HepG2 (cell line): ENCODE measurements around the gene TRIM3. TPM values are rescaled to one million over a fixed set of nuclear protein-coding genes. Genes with fewer than 3 reads are reported as not detected.

Experiments used
- CHD2 ChIP-seq: IDR thresholded peaks from 2 replicates; pipeline ENCODE4 v1.6.1; 2011; ENCODE audit warnings: low read depth, low read length, improper control_type of control experiment
- CREM ChIP-seq, 2 experiments: sonication (generic) in 1 of 2; formaldehyde crosslinking in 1 of 2; IDR thresholded peaks; 2 replicates each; pipeline versions ENCODE4 v1.4.0 to v1.6.1; 2016 to 2020; ENCODE audit warnings: antibody characterized with exemption in 1 of 2, mild to moderate bottlenecking in 1 of 2, missing genetic modification reagents in 1 of 2
- HCFC1 ChIP-seq: fragments of 150-350 bp; IDR thresholded peaks from 2 replicates; pipeline ENCODE4 v1.6.1; 2014; ENCODE audit warnings: low read depth, low read length
- HNRNPUL1 ChIP-seq: fragments of 200-400 bp; formaldehyde crosslinking; IDR thresholded peaks from 2 replicates; pipeline ENCODE4 v1.6.1; 2017; ENCODE audit warnings: low read depth, mild to moderate bottlenecking, low read length, moderate library complexity
- HOXA9 ChIP-seq: sonication (generic); formaldehyde crosslinking; IDR thresholded peaks from 2 replicates; pipeline ENCODE4 v1.8.1; 2022; ENCODE audit warnings: missing genetic modification reagents, mild to moderate bottlenecking, moderate library complexity, borderline replicate concordance
- KLF11 ChIP-seq: IDR thresholded peaks from 2 replicates; pipeline ENCODE4 v1.6.1; 2016; ENCODE audit warnings: missing compliant biosample characterization
- MYNN ChIP-seq: sonication (generic); formaldehyde crosslinking; IDR thresholded peaks from 2 replicates; pipeline ENCODE4 v1.4.0; 2020; ENCODE audit warnings: mild to moderate bottlenecking, low read depth, missing genetic modification reagents
- NFRKB ChIP-seq: fragments of 450-650 bp; IDR thresholded peaks from 2 replicates; pipeline ENCODE4 v1.6.1; 2017
- NFYC ChIP-seq: IDR thresholded peaks from 2 replicates; pipeline ENCODE4 v1.6.1; 2016; ENCODE audit warnings: missing genetic modification reagents, missing compliant biosample characterization
- TCF12 ChIP-seq, 2 experiments: fragments of 450-650 bp in 1 of 2; sonication (generic) in 1 of 2; formaldehyde crosslinking in 1 of 2; IDR thresholded peaks; 2 replicates each; pipeline versions ENCODE4 v1.6.1 to v1.8.0; 2017 to 2022; ENCODE audit warnings: antibody characterized with exemption in 1 of 2, mild to moderate bottlenecking in 1 of 2, missing genetic modification reagents in 1 of 2, moderate library complexity in 1 of 2
- TCF7 ChIP-seq: sonication (generic); IDR thresholded peaks from 2 replicates; pipeline ENCODE4 v1.6.1; 2016; ENCODE audit warnings: antibody characterized with exemption, low read depth
- ZFP36L1 ChIP-seq: sonication (generic); formaldehyde crosslinking; IDR thresholded peaks from 2 replicates; pipeline ENCODE4 v1.8.0; 2022; ENCODE audit warnings: mild to moderate bottlenecking, missing genetic modification reagents, moderate library complexity
- ZMAT5 ChIP-seq: sonication (generic); formaldehyde crosslinking; IDR thresholded peaks from 2 replicates; pipeline ENCODE4 v1.5.0; 2020; ENCODE audit warnings: mild to moderate bottlenecking, low read depth, missing genetic modification reagents, borderline replicate concordance
- ZMYM4 ChIP-seq: sonication (generic); formaldehyde crosslinking; IDR thresholded peaks from 2 replicates; pipeline ENCODE4 v1.8.1; 2023; ENCODE audit warnings: mild to moderate bottlenecking, missing genetic modification reagents
- ZNF10 ChIP-seq: sonication (generic); formaldehyde crosslinking; IDR thresholded peaks from 2 replicates; pipeline ENCODE4 v1.4.0; 2020; ENCODE audit warnings: mild to moderate bottlenecking, low read depth, missing genetic modification reagents, borderline replicate concordance
- ZNF138 ChIP-seq: sonication (generic); formaldehyde crosslinking; IDR thresholded peaks from 2 replicates; pipeline ENCODE4 v1.5.0; 2020; ENCODE audit warnings: mild to moderate bottlenecking, low read depth, missing genetic modification reagents
- ZNF18 ChIP-seq: sonication (generic); formaldehyde crosslinking; IDR thresholded peaks from 2 replicates; pipeline ENCODE4 v1.8.0; 2022; ENCODE audit warnings: mild to moderate bottlenecking, missing genetic modification reagents; ENCODE audit not compliant: insufficient replicate concordance
- ZNF318 ChIP-seq: sonication (generic); formaldehyde crosslinking; IDR thresholded peaks from 2 replicates; pipeline ENCODE4 v1.4.0; 2020; ENCODE audit warnings: mild to moderate bottlenecking, missing genetic modification reagents
- ZNF33B ChIP-seq: sonication (generic); formaldehyde crosslinking; IDR thresholded peaks from 2 replicates; pipeline ENCODE4 v1.5.1; 2020; ENCODE audit warnings: mild to moderate bottlenecking, missing genetic modification reagents
- ZNF776 ChIP-seq: sonication (generic); formaldehyde crosslinking; IDR thresholded peaks from 2 replicates; pipeline ENCODE4 v1.4.0; 2020; ENCODE audit warnings: mild to moderate bottlenecking, missing genetic modification reagents
- ZNF883 ChIP-seq: sonication (generic); formaldehyde crosslinking; IDR thresholded peaks from 2 replicates; pipeline ENCODE4 v1.5.1; 2020; ENCODE audit warnings: mild to moderate bottlenecking, missing genetic modification reagents; ENCODE audit errors: not compliant biosample characterization
- polyA plus RNA-seq, 8 experiments: library from polyadenylated mRNA; depleted of rRNA in 3 of 8; stranded (reverse) in 7 of 8; unstranded in 1 of 8; fragments of >200 nt; fragmentation: Illumina TruSeq in 4 of 8; extraction: Trizol in 4 of 8; gene quantifications; 2 replicates each; pipeline versions ENCODE4 v1.2.1 to v1.2.3, GENCODE V29; 2011 to 2016; ENCODE audit warnings: low read depth in 4 of 8, missing spikeins in 1 of 8, mixed read lengths in 1 of 8; ENCODE audit not compliant: insufficient read depth in 1 of 8
- total RNA-seq, 5 experiments: library from RNA; depleted of rRNA; stranded (reverse); fragments of >200 nt; fragmentation: Illumina TruSeq; extraction: Trizol; gene quantifications; 2 replicates each; pipeline ENCODE4 v1.2.3, GENCODE V29; 2016; ENCODE audit warnings: low read depth in 1 of 5

The TRIM3 gene
- total and polyA plus RNA-seq, 2 of the 13 experiments (the other 11 are each of a cell fraction or from before 2014, with no cell fraction given): 3.6 to 6.3 TPM

- TF ChIP-seq TCF12 (IDR thresholded peaks at IDR 0.05) (no peak), TCF12 (CRISPR knock-in tag; IDR thresholded peaks at IDR 0.05) (no peak), ZNF776 (no peak), MYNN (CRISPR knock-in tag) (no peak), ZNF883 (no peak), ZMAT5 (CRISPR knock-in tag) (no peak), ZNF318 (CRISPR knock-in tag) (no peak), HNRNPUL1 (no peak), ZNF138 (CRISPR knock-in tag) (no peak), CREM (IDR thresholded peaks at IDR 0.05) (peak; percentile 54; the same call in 1 of the 2 replicates), CREM (CRISPR knock-in tag; IDR thresholded peaks at IDR 0.05) (no peak), NFYC (CRISPR knock-in tag) (no peak), HCFC1 (no peak), ZNF18 (CRISPR knock-in tag) (no peak), ZMYM4 (CRISPR knock-in tag) (peak; percentile 59), CHD2 (no peak), KLF11 (CRISPR knock-in tag) (no peak), TCF7 (no peak), ZNF33B (CRISPR knock-in tag) (no peak), ZFP36L1 (no peak), HOXA9 (no peak), ZNF10 (CRISPR knock-in tag) (no peak), NFRKB (no peak)
Observed at GRCh38 chr11:6440906-6441358, 32.8 kb downstream of the TRIM3 start, which contains the start of gene HPX (continued).
